Measurements from ENCODE around the gene CNIH3. TPM values are rescaled to one million over a fixed set of nuclear protein-coding genes. Genes with fewer than 3 reads are reported as not detected.

The CNIH3 gene
- total RNA-seq, 4 donors from 2014 or later: 0.68 to 1.1 TPM; not detected in 2

GRCh38 chr1:224673141-224673540 lies 57.0 kb downstream of the CNIH3 start:
- DNase-seq: no peak

DNA sequence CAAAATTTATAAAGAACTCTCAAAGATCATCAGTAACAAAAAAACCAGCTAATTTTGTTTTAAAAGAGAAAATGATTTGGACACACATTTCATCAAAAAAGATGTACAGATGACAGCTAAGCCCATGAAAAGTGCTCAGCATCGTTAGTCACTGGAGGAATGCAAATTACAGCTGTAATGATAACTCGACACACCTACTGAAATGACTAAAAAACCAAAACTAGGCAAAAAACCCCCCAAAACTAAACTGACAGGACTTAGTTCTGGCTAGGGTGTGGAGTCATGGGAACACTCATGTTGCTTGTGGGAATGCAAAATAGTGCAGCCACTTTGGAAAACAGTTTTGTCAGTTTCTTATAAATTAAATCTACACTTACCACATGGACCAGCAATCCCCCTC lies 59.5 kb downstream of the CNIH3 start:
- in situ Hi-C loops (cut with MboI; ENCODE audit: low pct_ligation_motif_present in 1 of 4, low pct_unique_long_range_greater_than_20kb in 1 of 4, low sequenced_read_pairs in 3 of 4): no loop called here
- Histone ChIP-seq H3K4me1 (no peaks in the 10 kb centered on the region), H3K36me3 (no peaks in the 10 kb centered on the region), H3K27me3 (no peaks in the 10 kb centered on the region), H3K4me3 (no peak overlapping the region), H3K27ac (no peak overlapping the region), H3K9me3 (no peaks in the 10 kb centered on the region)
- 63 to 70% methylated on average over 2 of the region's 2 CpGs for WGBS, 2 donors (ENCODE audit: low coverage in 1 of 2)
- TF ChIP-seq POLR2A (IDR thresholded peaks at IDR 0.05) (no peak), EP300 (IDR thresholded peaks at IDR 0.05; ENCODE audit: low read depth) (no peak), POLR2AphosphoS5 (IDR thresholded peaks at IDR 0.05) (no peak), CTCF (IDR thresholded peaks at IDR 0.05) (no peak)
- no peak for DNase-seq
- intact Hi-C loops (cut with DNase I; ENCODE audit: low total_unique reads): no loop called here

More at GRCh38 chr1:224673141-224673540, 57.0 kb downstream of the CNIH3 start:
- Histone ChIP-seq H3K9me3 (no peaks in the 10 kb centered on the region), H3K27ac (no peak overlapping the region), H3K4me3 (no peak overlapping the region), H3K27me3 (no peaks in the 10 kb centered on the region), H3K36me3 (no peaks in the 10 kb centered on the region), H3K4me1 (no peaks in the 10 kb centered on the region)
- intact Hi-C loops (cut with DNase I; ENCODE audit: low total_unique reads) (no loop called here), in situ Hi-C loops (cut with MboI; ENCODE audit: low pct_ligation_motif_present in 1 of 4, low pct_unique_long_range_greater_than_20kb in 1 of 4, low sequenced_read_pairs in 3 of 4) (loop anchor here in 1 of 4 donors (25.0 kb wide), 1 partner anchor 164 kb away; no protein-coding TSS in a partner anchor)
- 60 to 72% methylated on average over 1 to 4 of the region's 4 CpGs for WGBS, 2 donors (ENCODE audit: low coverage in 1 of 2)
- TF ChIP-seq POLR2AphosphoS5 (IDR thresholded peaks at IDR 0.05) (no peak), EP300 (IDR thresholded peaks at IDR 0.05; ENCODE audit: low read depth) (no peak), CTCF (IDR thresholded peaks at IDR 0.05) (no peak), POLR2A (IDR thresholded peaks at IDR 0.05) (no peak)

GRCh38 chr1:224676551-224676950 lies 60.4 kb downstream of the CNIH3 start:
- no peaks in the 10 kb centered on the region for H3K4me1 ChIP-seq
- TF ChIP-seq POLR2AphosphoS5 (IDR thresholded peaks at IDR 0.05) (no peak), POLR2A (IDR thresholded peaks at IDR 0.05) (no peak), EP300 (IDR thresholded peaks at IDR 0.05; ENCODE audit: low read depth) (no peak), CTCF (IDR thresholded peaks at IDR 0.05) (no peak)
- H3K9me3 ChIP-seq: no peaks in the 10 kb centered on the region
- H3K27ac ChIP-seq: no peak overlapping the region
- DNase-seq: no peak
- WGBS, 2 donors (ENCODE audit: low coverage in 1 of 2): 14 to 69% methylated on average over 1 to 5 of the region's 5 CpGs
- H3K27me3 ChIP-seq: no peaks in the 10 kb centered on the region
- H3K36me3 ChIP-seq: no peaks in the 10 kb centered on the region
- H3K4me3 ChIP-seq: no peak overlapping the region
- in situ Hi-C loops (cut with MboI; ENCODE audit: low pct_ligation_motif_present in 1 of 4, low pct_unique_long_range_greater_than_20kb in 1 of 4, low sequenced_read_pairs in 3 of 4) (no loop called here), intact Hi-C loops (cut with DNase I; ENCODE audit: low total_unique reads) (no loop called here)

- in situ Hi-C loops (cut with MboI; ENCODE audit: low pct_ligation_motif_present in 1 of 4, low pct_unique_long_range_greater_than_20kb in 1 of 4, low sequenced_read_pairs in 3 of 4): no loop called here
- no peaks in the 10 kb centered on the region for H3K4me1 ChIP-seq
- H3K27me3 ChIP-seq: no peaks in the 10 kb centered on the region
- no peak overlapping the region for H3K4me3 ChIP-seq
- TF ChIP-seq POLR2A (IDR thresholded peaks at IDR 0.05) (no peak), CTCF (IDR thresholded peaks at IDR 0.05) (no peak), POLR2AphosphoS5 (IDR thresholded peaks at IDR 0.05) (no peak), EP300 (IDR thresholded peaks at IDR 0.05; ENCODE audit: low read depth) (no peak)
- no peaks in the 10 kb centered on the region for H3K36me3 ChIP-seq
- H3K9me3 ChIP-seq: no peaks in the 10 kb centered on the region
- intact Hi-C loops (cut with DNase I; ENCODE audit: low total_unique reads): no loop called here
- 71 to 90% methylated on average over 2 to 4 of the region's 4 CpGs for WGBS, 2 donors (ENCODE audit: low coverage in 1 of 2)
- no peak for DNase-seq
- H3K27ac ChIP-seq: no peak overlapping the region
Measured at GRCh38 chr1:224678168-224678567, 62.1 kb downstream of the CNIH3 start.
